NCI-H510A treated with DMSO at 0.1 percent for 48 hours (cell line): ENCODE data around the gene CST3.
"Not testable (repeated sequence)": the region's sequence is repeated elsewhere in the genome, so short reads cannot be mapped to it uniquely, and the experiment has no call there.

Source experiments
- DNase-seq: peaks from one replicate; lab custom pipeline; 2025; lab: John Stamatoyannopoulos, UW

CST3 gene

DNA sequence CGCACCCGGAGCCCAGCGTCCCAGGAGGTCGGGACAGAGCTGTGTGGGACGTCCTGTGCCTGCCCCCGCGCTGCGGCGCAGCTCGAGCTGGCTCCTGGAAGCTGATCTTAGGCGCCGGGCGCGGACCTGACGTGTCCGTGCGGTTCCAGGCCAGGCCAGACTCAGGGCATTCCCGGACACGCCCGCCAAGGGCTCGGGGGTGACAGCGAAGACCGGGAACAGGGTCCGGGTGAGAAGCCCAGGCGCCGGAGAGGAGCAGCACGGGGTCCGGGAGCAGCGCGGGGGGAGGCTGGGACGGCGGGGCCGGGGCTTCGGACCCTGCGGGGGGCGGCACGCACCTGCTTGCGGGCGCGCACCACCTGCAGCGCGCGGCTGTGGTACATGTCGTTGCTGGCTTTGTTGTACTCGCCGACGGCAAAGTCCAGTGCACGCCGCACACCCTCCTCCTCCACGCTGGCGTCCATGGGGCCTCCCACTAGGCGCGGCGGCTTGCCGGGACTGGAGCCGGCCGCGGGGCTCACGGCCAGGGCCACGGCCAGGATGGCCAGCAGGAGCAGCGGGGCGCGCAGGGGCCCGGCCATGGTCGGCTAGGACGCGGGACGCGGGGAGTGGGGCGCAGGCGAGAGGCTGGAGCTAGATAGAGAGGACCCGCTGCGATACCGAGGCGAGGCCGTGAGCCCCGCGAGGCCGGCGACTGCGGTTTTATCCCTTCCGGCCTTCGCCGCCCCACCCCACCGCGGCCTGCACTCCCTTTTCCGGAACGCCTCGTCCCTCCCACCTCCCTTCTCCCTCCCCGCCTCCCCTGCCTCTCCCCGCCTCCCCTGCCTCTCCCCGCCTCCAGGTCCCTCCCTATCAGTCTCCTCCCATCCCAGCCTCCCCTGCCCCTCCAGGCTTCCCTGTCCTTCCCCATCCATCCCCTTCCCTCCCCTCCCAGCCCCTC, at the start of gene CST3:
CST3 (minus strand) TSS at position 674 of the 940 bp plus-strand sequence; CDS start at position 581, 93 bp downstream.
- DNase-seq, result peak; percentile 88

GRCh38 chr20:23686046-23686750, 48.4 kb upstream of the CST3 start:
- DNase-seq, result no peak

DNA sequence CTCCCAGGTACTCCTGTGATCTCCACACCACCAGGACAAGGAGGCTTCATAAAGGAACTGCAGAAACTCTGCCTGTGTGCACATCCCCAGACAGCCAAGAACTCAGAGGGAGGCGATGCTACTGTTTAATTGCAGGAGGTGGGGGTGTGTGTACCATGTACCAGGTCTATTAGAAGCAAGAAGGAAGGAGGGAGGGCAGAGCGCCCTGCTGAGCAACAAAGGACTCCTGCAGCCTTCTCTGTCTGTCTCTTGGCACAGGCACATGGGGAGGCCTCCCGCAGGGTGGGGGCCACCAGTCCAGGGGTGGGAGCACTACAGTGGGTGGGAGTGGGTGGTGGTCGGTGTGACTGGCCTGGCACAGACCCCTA, 47.8 kb upstream of the CST3 start:
- DNase-seq, result not testable (repeated sequence)

DNA sequence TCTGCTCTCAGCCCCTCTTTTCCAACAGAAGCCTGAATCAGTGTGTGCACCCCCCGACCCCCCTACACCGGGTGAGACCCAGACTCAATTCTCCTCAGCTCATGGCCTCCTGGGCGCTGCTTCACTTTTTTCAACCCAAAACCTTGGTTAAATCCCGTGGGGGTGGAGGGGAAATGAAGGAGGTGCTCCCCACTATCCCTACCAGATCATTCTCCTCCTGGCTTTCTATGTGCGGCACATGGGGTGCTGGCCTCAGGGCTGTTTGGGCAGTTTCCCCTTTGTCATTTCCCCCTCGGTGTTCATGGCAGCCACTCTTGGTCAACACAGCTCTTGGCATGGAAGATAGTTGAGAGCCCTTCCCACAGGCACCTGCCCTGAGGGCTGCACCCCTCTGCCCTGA, 46.5 kb upstream of the CST3 start:
- DNase-seq, result no peak

DNA sequence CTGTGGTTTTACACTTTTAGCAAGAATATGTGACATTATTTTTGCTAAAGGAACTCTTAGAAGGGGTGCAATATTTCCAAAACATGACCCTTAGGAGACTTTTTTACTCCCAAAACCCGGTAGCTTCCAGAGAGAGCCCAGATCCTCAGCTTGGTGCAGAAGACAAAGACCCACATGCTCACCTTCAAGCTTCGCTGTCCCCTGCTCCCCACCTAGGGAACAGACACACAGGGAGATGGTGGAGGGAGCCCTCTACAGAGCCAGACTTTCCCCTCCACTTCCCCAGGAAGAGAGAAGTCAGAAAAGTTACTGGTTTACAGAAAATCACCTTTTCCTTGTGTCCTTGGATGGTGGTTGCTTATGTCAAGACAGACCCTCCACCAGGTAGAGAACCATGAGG, 46.1 kb upstream of the CST3 start:
- no peak for DNase-seq

DNA sequence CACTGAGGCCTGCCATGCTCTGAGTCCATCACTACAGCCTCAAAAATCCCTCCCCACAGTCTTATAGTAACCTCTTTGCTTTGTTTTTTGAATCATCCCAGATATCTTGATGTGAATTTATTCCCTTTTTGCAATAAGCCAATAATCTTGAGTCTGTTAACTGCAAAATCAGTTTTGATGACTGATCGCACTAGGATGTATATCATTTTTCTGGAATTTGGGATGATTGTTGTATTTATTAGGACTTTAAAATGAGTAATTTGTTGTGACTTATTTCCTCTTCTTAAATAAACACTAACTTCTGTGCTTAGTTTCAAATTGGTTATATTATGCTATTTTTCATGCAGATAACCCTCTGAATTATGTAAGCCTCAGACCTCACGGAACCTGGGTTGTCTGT, 45.5 kb upstream of the CST3 start:
- no peak for DNase-seq

DNA sequence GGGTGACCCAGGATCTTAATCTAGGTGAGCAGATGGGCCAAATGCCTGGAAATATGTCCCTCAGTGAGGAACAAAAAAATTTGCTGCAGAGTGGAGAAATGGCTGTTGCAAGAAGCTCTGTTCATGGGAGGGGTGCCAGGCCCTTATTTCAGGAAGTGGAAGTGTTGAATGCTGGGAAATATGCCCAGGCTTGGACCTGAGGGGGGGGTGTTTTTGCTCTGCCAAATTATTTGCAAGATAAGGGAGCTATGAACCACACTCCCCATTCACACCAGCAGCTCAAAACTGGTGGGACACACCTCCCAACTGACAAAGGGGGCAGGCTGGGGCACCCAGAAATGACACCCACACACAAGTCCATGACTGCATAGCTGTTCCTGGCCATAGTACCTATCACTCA, 42.4 kb upstream of the CST3 start:
- no peak for DNase-seq

DNA sequence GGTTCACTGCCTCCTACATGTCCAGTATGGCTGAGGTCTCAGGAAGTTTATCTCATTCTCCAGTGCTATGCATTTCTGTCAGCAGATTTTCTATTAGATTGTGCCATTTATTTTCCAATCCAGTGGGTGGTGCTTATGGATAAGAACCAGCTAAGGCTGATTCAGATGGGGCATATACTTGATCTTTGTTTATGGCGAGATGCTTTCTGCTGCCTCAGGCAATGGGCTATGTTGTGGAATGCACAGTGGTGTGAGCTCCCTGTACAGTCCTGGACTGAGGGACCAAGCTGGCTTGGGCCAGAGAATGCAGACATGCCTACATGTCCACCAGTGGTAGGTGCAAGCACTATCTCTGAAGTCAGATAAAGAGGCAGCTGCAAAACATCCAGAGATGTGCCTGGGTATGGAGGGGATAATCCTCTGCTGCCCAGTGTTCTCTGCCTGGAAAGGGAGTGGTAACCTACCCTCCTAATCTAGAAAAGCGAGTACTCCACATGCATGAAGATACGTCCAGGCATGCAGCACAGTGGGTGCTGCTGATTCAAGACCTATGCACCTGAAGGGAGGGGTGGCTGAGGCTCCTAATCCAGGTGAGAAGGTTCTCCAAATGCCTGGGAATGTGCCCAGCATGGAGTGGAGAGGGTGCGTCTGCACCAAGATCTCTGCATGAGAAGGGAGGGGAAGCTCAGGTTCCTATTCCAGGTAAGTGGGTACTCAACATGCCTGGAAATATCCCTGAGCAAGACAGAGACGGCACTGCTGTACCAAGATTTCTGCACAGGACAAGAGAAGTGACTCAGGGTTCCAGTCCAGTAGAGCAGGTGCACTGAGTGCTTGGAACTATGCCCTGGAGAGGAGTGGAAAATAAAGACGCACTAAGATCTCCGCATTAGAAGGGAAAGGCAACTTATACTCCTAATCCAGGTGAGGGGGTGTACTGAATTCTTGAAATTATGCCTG, 41.7 kb upstream of the CST3 start:
- no peak for DNase-seq

GRCh38 chr20:23673209-23673608, 35.5 kb upstream of the CST3 start:
- DNase-seq, result no peak

GRCh38 chr20:23672158-23672557, 34.4 kb upstream of the CST3 start:
- no peak for DNase-seq

DNA sequence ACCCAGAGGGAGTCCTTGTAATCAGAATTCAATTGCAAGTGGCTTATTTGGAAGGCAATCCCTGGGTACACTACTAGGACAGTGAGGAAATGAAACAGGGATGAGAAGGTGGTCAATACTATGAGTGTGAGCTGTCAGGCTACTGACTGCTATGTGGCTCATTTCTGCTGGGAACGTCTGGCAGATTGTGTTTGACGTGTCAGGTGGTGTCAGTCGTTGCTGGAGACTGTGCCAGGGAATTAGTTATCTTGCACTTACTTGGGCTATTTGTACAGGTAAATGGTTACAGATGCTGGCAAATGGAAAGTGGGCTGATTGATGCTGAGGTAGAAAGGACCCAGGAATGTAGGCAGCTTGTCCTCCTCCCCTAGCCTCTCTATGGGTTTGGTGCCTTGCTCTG, 33.7 kb upstream of the CST3 start:
- no peak for DNase-seq

GRCh38 chr20:23670361-23670760, 32.6 kb upstream of the CST3 start:
- no peak for DNase-seq

- DNase-seq, result no peak
Observed at GRCh38 chr20:23669866-23670265, 32.1 kb upstream of the CST3 start.

DNA sequence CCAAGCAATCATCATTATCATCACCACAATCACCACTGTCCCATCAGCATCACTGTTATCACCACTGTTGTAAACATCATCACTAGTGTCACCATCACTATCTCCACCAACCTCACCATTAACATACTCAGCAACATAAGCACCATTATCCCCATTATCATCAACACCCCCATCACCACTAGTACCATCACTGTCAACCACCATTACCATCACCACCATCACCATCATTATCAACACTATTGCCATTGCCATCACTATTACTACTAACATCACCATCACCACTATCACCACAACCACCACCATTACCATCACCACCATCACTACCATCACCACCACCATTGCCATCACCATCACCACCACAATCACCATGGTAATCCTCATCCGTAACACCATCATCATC, 31.6 kb upstream of the CST3 start:
- no peak for DNase-seq

DNA sequence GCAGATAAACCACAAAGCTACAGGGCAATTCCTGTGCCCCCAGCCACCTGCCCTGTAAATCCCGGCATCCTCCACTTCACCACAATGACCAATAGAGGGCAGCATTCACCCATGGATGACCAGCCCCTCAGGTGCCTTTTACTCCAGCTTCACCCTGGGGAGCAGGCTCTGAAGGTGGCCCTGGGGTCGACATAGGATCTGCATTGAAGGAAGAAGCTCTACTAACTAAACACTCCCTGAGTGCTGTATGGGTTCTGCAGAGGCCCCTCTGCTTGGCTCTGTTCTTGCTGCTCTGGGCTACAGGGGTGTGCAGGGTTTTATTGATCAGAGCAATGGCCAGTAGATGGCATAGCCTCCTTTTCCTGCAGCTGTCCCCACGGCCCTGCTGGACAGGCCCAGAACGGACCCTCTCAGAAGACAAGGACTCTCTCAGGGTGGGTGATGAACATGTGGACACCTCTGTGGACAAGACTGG, 30.8 kb upstream of the CST3 start:
- DNase-seq, result peak; percentile 4

GRCh38 chr20:23667666-23668065, 29.9 kb upstream of the CST3 start:
- no peak for DNase-seq

- no peak for DNase-seq
Observed at GRCh38 chr20:23666698-23667097, 28.9 kb upstream of the CST3 start.

DNA sequence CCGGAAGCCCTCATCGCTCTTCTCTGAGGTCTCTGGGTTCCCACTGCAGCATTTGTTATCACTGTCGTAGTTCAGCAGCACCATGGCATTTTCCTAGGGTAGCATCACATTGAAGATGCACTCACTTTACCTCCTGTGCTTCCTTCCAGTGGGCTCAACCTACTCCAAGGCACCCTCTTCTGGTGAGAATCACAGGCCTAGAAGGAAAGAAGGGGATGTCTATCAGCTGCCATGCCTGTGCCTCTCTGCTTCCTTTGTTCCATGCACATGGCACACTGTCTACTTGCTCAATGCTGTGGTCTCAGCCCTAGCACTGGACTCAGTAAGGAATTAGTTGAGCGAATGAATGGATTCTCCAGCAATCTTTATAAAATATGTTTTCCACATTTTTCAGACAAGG, 28.4 kb upstream of the CST3 start:
- DNase-seq, result no peak

- DNase-seq, result no peak
Observed at GRCh38 chr20:23664954-23665353, 27.2 kb upstream of the CST3 start.

DNA sequence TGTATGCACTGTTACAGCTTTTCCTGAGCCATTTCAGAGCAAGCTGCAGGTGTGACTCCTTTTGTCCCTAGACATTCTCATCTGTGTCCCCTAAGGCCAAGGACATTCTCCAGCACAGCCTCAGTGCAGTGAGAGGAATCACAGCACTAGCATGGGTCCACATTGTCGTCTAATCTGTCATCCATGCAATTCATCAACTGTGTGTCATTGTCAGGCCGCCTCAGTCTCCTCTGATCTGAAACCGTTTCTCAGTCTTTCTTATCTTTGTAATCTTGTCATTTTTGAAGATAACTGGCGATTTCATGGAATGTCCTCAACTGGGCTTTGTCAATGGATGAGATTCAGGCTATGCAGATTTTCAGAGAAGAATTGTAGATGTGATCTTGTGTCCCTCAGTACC, 26.3 kb upstream of the CST3 start:
- DNase-seq, result not testable (repeated sequence)

DNA sequence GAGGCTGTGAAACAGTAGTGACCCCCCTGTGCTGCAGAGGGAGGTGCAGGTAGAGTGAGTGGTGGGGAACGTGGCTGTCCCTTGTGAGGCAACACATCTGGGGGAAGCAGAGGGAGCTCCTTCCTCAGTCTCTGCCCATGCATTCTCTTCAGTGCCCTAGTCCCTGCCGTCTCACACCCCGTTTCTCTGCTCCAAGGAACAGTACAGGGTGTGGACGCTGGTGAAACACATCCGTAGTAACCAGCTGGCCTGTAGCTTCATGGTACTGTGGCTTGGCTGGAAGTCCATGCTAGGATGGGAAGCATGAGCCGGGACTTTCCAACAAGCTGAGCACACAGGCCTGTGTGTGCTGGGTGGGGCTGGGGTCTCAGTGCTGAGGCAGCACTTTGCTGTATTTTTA, 25.4 kb upstream of the CST3 start:
- no peak for DNase-seq

- no peak for DNase-seq
Observed at GRCh38 chr20:23662276-23662870, 24.6 kb upstream of the CST3 start.
